Tibial artery (tissue), 4 donors: ENCODE data around the gene PAX4.

Source experiments
- DNase-seq, 2 donors: peaks; one replicate each; pipeline ENCODE4 v3.0.0-alpha.2; 2019
- H3K27ac ChIP-seq, 2 donors: fragments of 200-600 bp; sonication (generic) in 1 of 2; 1 replicate in 1 of 2; 2 replicates in 1 of 2; pipeline ENCODE4 v1.5.1; 2018 to 2019; ENCODE audit warnings: mild to moderate bottlenecking in 1 of 2
- H3K27me3 ChIP-seq, 2 donors: fragments of 200-600 bp; sonication (generic) in 1 of 2; one replicate each; pipeline versions ENCODE4 v1.5.1 to v1.6.0; 2016 to 2019
- H3K36me3 ChIP-seq, 3 donors: fragments of 200-600 bp; sonication (generic) in 2 of 3; one replicate each; pipeline ENCODE4 v1.5.1; 2016 to 2019; ENCODE audit warnings: mild to moderate bottlenecking in 2 of 3
- H3K4me1 ChIP-seq, 4 donors: fragments of 200-600 bp; sonication (generic) in 2 of 4; 1 replicate in 3 of 4; 2 replicates in 1 of 4; pipeline ENCODE4 v1.5.1; 2016 to 2019
- H3K4me3 ChIP-seq, 2 donors: fragments of 200-600 bp; sonication (generic) in 1 of 2; 1 replicate in 1 of 2; 2 replicates in 1 of 2; pipeline ENCODE4 v1.5.1; 2018 to 2019; ENCODE audit warnings: mild to moderate bottlenecking in 2 of 2
- H3K9me3 ChIP-seq, 3 donors: fragments of 200-600 bp; sonication (generic) in 1 of 3; one replicate each; pipeline ENCODE4 v1.5.1; 2016 to 2019
- intact Hi-C: fragments of 100-400 bp; cut with DNase I; formaldehyde crosslinking; loops from one replicate; pipeline ENCODE4 v1.15.0; 2023; ENCODE audit warnings: low total_unique reads
- TF ChIP-seq, protein P1 (sequence below), 2 experiments: fragments of 200-600 bp in 1 of 2; fragments of 450-650 bp in 1 of 2; IDR thresholded peaks; one replicate each; pipeline ENCODE4 v1.5.1; 2017 to 2019; ENCODE audit warnings: antibody characterized with exemption in 2 of 2, mild to moderate bottlenecking in 1 of 2, moderate library complexity in 1 of 2

Gene PAX4

DNA sequence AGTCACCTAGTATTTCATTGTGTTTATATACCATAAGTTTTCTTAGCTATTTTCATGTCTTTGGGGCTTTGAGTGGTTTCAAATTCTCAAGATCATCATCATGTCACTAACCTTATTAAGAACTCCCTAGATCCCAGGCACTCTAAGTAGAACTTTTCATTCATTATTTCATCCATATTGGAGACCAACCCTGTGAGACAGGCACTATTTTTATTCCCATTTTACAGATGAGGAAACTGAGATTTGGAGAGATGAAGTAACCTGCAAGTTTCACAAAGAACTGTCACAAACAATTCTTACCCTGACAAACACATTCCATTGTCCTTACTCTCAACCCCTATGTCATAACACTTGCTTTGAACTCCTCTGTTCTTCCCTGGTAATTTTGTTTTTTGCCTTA lies 20.3 kb upstream of the PAX4 start:
- DNase-seq: no peak
- Histone ChIP-seq H3K9me3 (no peaks in the 10 kb centered on the region), H3K36me3 (no peaks in the 10 kb centered on the region), H3K27me3 (no peaks in the 10 kb centered on the region), H3K27ac (no peak overlapping the region), H3K4me1 (peaks cover 0 to 12% (median 4%) of the 10 kb centered on the region in 4 donors), H3K4me3 (no peak overlapping the region)
- intact Hi-C loops: no loop called here
- TF ChIP-seq, protein P1, sequence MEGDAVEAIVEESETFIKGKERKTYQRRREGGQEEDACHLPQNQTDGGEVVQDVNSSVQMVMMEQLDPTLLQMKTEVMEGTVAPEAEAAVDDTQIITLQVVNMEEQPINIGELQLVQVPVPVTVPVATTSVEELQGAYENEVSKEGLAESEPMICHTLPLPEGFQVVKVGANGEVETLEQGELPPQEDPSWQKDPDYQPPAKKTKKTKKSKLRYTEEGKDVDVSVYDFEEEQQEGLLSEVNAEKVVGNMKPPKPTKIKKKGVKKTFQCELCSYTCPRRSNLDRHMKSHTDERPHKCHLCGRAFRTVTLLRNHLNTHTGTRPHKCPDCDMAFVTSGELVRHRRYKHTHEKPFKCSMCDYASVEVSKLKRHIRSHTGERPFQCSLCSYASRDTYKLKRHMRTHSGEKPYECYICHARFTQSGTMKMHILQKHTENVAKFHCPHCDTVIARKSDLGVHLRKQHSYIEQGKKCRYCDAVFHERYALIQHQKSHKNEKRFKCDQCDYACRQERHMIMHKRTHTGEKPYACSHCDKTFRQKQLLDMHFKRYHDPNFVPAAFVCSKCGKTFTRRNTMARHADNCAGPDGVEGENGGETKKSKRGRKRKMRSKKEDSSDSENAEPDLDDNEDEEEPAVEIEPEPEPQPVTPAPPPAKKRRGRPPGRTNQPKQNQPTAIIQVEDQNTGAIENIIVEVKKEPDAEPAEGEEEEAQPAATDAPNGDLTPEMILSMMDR (IDR thresholded peaks at IDR 0.05): no peak

DNA sequence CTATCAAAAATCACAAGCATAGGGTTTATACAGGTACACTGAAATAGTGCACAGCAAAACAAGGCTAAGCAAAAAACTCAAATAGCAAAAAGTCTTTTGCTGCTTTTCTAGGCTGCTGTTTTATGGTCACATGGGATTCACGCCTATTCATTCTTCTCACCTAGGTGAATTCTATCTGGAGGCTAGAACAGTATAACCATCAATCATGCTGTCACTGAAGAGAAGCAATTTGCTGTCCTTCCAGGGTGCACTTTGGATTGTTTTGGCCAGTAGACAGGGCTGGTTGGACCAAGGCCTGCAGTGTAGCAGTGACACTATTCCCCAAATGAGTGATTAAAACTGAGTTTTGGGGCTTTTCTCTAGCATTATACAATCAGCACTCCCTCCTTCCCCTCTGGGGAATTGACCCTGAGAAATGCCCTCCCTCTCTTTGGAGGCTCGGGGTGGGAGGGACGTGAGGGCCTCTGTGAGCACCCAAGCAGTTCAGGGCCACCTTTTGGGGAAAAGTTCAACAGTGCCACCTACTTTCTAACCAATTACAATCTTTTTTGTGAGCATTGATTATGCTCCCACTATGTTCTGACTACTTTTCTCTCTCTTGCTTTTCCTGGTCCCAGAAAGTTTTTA lies 17.8 kb upstream of the PAX4 start:
- Histone ChIP-seq H3K27me3 (no peaks in the 10 kb centered on the region), H3K27ac (no peak overlapping the region), H3K4me1 (peaks cover 0 to 21% (median 14%) of the 10 kb centered on the region in 4 donors), H3K4me3 (no peak overlapping the region), H3K36me3 (no peaks in the 10 kb centered on the region), H3K9me3 (no peaks in the 10 kb centered on the region)
- intact Hi-C loops: no loop called here
- TF ChIP-seq, protein P1 (IDR thresholded peaks at IDR 0.05): no peak
- DNase-seq: no peak

DNA sequence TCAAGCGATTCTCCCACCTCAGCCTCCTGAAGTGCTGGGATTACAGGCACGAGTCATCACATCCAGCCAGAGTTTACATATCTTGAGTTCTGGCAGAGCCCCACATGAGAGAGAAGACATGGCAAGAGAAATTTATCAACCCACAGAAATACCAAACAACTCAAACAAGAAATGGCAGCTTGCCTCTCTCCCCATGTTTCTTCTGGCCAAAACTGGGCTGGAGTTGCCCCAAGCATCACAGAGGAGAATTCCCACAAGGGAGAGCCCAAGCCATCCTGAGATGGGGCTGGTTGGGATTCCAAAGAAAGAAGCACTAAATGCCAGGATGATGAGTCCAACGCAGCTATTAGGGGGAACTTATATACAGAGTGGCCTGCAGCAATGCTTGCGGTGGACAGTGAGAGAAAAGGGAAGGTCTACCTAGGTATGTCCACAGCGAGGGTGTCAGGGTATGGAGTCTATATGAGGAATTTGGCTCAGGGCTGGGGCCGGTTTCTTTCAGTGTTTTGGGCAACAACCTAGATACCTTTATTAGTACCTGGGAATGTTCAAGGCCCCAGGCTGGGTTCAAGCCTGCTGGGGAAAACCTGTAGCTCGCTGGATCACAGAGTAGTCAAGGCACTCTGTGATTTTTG lies 14.5 kb upstream of the PAX4 start:
- no peak for DNase-seq
- no peaks in the 10 kb centered on the region for H3K27me3 ChIP-seq
- intact Hi-C loops: no loop called here
- H3K9me3 ChIP-seq: no peaks in the 10 kb centered on the region
- no peaks in the 10 kb centered on the region for H3K36me3 ChIP-seq
- H3K27ac ChIP-seq: peak overlapping the region in 1 of 2 donors; percentile 37
- no peak overlapping the region for H3K4me3 ChIP-seq
- TF ChIP-seq, protein P1 (IDR thresholded peaks at IDR 0.05): no peak
- H3K4me1 ChIP-seq: peaks cover 0 to 21% (median 14%) of the 10 kb centered on the region in 4 donors

DNA sequence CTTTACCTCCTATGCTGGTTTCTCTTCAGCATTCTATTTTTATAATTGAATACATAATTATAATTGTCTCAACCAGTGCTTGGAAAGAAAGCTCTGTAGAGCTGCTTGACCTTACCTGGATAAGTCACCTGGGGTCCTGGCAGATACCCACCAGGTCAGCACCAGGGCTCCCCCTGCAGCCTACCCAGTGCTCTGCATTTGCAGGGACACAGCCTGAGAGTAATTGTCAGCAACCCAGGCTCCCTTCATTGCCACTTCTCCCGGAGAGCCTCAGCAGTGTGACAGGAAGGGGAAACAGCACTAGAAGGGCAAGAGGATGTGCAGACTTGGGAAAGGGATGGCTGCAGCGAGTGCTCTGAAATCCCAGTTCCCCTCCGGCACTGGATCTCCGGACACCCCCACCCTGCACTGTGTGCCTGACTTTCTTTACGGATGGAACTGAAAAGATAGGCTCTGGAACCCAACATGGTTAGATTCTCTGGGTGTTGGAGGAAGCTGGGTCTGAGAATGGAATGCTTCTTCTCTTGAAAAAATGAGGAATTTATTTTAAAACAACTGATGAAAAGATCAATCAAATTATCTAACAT lies 11.4 kb upstream of the PAX4 start:
- Histone ChIP-seq H3K4me1 (peaks cover 0 to 12% (median 10%) of the 10 kb centered on the region in 4 donors), H3K4me3 (no peak overlapping the region), H3K27ac (no peak overlapping the region), H3K36me3 (no peaks in the 10 kb centered on the region), H3K27me3 (no peaks in the 10 kb centered on the region), H3K9me3 (no peaks in the 10 kb centered on the region)
- TF ChIP-seq, protein P1 (IDR thresholded peaks at IDR 0.05): no peak
- intact Hi-C loops: no loop called here
- no peak for DNase-seq

DNA sequence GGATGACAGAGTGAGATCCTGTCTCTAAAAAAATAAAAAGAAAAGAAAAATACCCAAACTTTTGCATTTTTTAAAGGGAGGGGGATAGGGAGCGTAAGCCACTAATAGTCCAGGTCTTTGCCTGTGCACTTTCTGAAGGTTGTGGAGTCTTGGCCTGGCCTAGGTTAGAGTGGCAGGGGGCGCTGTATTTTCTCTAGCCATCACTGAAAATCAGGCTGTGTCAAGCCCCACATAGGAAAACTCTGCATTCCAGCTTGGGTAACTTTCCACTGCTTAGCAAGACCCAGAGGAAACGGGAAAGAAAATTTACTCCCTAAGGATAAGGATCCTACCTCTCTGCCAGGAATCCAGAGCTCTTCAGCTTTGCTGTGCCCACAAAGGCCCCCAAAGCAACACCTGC lies 10.5 kb upstream of the PAX4 start:
- H3K36me3 ChIP-seq: no peaks in the 10 kb centered on the region
- H3K4me3 ChIP-seq: no peak overlapping the region
- DNase-seq: no peak
- H3K4me1 ChIP-seq: peaks cover 0 to 12% (median 9%) of the 10 kb centered on the region in 4 donors
- no peaks in the 10 kb centered on the region for H3K27me3 ChIP-seq
- intact Hi-C loops: no loop called here
- H3K9me3 ChIP-seq: no peaks in the 10 kb centered on the region
- H3K27ac ChIP-seq: no peak overlapping the region
- TF ChIP-seq, protein P1 (IDR thresholded peaks at IDR 0.05): no peak
